ENCODE measurements around the gene AVPR2. TPM values are rescaled to one million over a fixed set of nuclear protein-coding genes. Genes with fewer than 3 reads are reported as not detected.

AVPR2 gene
- total and polyA plus RNA-seq, 9 of the 15 experiments (the other 6 are each of a cell fraction or from before 2014, with no cell fraction given) = not detected

- no peak for TF ChIP-seq AFF1 (IDR thresholded peaks at IDR 0.05; ENCODE audit: low read depth in 1 of 2, partially characterized antibody in 2 of 2)
- TF ChIP-seq KDM4B (IDR thresholded peaks at IDR 0.05; ENCODE audit: borderline replicate concordance in 2 of 2, low read depth in 1 of 2) = peak in 1 of 2 experiments; percentile 44; a peak in 1 of 4 replicates
- peak; percentile 10 for TF ChIP-seq CHD7 (IDR thresholded peaks at IDR 0.05; ENCODE audit: low read depth, low read length)
- no peak for TF ChIP-seq ZNF76 (CRISPR knock-in tag; IDR thresholded peaks at IDR 0.05; ENCODE audit: borderline replicate concordance)
- TF ChIP-seq AFF4 (CRISPR knock-in tag; IDR thresholded peaks at IDR 0.05) = peak; percentile 59; the same call in 1 of the 2 replicates
Measured at GRCh38 chrX:153927922-153928760, 23.7 kb downstream of the AVPR2 start (continued).

Measured in K562 (cell line).